ENCODE measurements around the gene PCDHGB1. TPM values are rescaled to one million over a fixed set of nuclear protein-coding genes. Genes with fewer than 3 reads are reported as not detected.

PCDHGB1 gene
- total RNA-seq, 1 experiment from 2014 or later = 5.6 TPM

DNA sequence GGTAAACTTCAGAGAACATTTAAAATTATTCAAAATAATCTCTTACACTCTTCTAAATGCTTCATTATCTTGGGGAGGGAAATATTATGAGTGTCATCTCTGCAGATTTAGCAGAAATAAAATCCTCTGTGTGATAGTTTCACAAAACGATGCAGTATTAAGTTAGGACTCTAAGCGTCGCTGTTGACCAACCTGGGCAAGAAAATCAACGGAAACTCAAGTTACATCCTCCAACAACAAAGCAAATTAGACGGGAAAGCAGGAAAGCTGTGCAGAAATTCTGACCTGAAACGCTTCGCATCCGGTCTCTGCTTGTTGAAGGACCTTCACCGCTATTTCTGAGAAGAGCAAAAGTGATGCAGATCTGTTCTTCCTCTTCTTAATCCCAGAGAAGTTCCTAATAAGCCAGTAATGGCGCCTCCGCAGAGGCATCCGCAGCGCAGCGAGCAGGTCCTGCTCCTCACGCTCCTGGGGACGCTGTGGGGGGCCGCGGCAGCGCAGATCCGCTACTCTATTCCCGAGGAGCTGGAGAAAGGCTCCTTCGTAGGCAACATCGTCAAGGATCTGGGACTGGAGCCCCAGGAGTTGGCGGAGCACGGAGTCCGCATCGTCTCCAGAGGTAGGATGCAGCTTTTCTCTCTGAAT is 23.9 kb downstream of the PCDHGB1 start, which contains the start of gene PCDHGA6:
TSS of gene PCDHGA6 (plus strand) at position 219 of the 645 bp plus-strand sequence. CDS start at position 412, 193 bp downstream.
- ATAC-seq = no peak
- Mint-ChIP-seq H3K9me3 (peaks cover 59% of the 10 kb centered on the region), H3K4me3 (peak within 1 kb of the TSS; percentile 31), H3K27ac (no peak within 1 kb of the TSS), H3K27me3 (ENCODE audit: low read depth) (peaks cover 9% of the 10 kb centered on the region), H3K4me1 (peaks cover 5% of the 10 kb centered on the region), H3K36me3 (peaks cover 60% of the 10 kb centered on the region)
- ChIA-PET POLR2A (no interaction called here), CTCF (interaction anchor here (0.6 to 2.6 kb wide), 19 partner anchors 10 to 194 kb away, joined by 3 to 19 read pairs (median 4); partner anchors contain the start of genes PCDHB14, PCDHB15, PCDHGA10 and PCDHGA2)
- no peak for DNase-seq (ENCODE audit: low spot score)
- TF ChIP-seq ELF4 (CRISPR knock-in tag; IDR thresholded peaks at IDR 0.05; ENCODE audit: low read depth) (no peak), RELA (CRISPR knock-in tag; IDR thresholded peaks at IDR 0.05; ENCODE audit: borderline replicate concordance) (no peak), SMAD3 (CRISPR knock-in tag; IDR thresholded peaks at IDR 0.05; ENCODE audit: borderline replicate concordance) (no peak)

DNA sequence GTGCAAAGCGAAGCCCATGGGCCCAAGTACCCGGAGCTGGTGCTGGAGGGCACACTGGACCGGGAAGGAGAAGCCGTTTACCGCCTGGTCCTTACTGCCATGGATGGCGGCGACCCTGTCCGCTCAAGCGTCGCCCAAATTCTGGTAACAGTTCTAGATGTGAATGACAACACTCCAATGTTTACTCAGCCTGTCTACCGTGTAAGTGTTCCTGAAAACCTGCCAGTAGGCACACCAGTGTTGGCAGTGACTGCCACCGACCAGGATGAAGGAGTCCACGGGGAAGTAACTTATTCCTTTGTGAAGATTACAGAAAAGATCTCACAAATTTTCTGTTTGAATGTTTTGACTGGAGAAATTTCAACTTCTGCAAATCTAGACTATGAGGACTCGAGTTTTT is 24.7 kb downstream of the PCDHGB1 start:
- H3K9me3 Mint-ChIP-seq = peaks cover 59% of the 10 kb centered on the region
- H3K36me3 Mint-ChIP-seq = peaks cover 60% of the 10 kb centered on the region
- H3K27ac Mint-ChIP-seq = no peak overlapping the region
- DNase-seq (ENCODE audit: low spot score) = no peak
- ATAC-seq = no peak
- no peak overlapping the region for H3K4me3 Mint-ChIP-seq
- H3K4me1 Mint-ChIP-seq = peaks cover 5% of the 10 kb centered on the region
- peaks cover 9% of the 10 kb centered on the region for H3K27me3 Mint-ChIP-seq (ENCODE audit: low read depth)
- ChIA-PET POLR2A (no interaction called here), CTCF (interaction anchor here (0.8 to 2.6 kb wide), 15 partner anchors 10 to 193 kb away, joined by 3 to 19 read pairs (median 5); partner anchors contain the start of genes PCDHB14, PCDHGA10, PCDHGA2 and PCDHGA3)
- TF ChIP-seq ZBTB21 (CRISPR knock-in tag; IDR thresholded peaks at IDR 0.05; ENCODE audit: borderline replicate concordance) (no peak), SMAD4 (CRISPR knock-in tag; IDR thresholded peaks at IDR 0.05) (no peak), NFATC4 (CRISPR knock-in tag; IDR thresholded peaks at IDR 0.05) (no peak), ZNF416 (CRISPR knock-in tag; IDR thresholded peaks at IDR 0.05) (no peak), SP1 (CRISPR knock-in tag; conservative IDR thresholded peaks at IDR 0.05) (no peak), PRRX2 (CRISPR knock-in tag; IDR thresholded peaks at IDR 0.05) (no peak), ZNF396 (CRISPR knock-in tag; IDR thresholded peaks at IDR 0.05; ENCODE audit: borderline replicate concordance) (no peak), SOX15 (CRISPR knock-in tag; IDR thresholded peaks at IDR 0.05) (no peak), HMGA2 (CRISPR knock-in tag; IDR thresholded peaks at IDR 0.05) (no peak), ZNF232 (CRISPR knock-in tag; IDR thresholded peaks at IDR 0.05) (no peak), JAZF1 (CRISPR knock-in tag; IDR thresholded peaks at IDR 0.05) (no peak)
- TF ChIP-seq, protein P1, sequence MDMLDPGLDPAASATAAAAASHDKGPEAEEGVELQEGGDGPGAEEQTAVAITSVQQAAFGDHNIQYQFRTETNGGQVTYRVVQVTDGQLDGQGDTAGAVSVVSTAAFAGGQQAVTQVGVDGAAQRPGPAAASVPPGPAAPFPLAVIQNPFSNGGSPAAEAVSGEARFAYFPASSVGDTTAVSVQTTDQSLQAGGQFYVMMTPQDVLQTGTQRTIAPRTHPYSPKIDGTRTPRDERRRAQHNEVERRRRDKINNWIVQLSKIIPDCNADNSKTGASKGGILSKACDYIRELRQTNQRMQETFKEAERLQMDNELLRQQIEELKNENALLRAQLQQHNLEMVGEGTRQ (CRISPR knock-in tag; IDR thresholded peaks at IDR 0.05) = no peak
- TF ChIP-seq, protein P2, sequence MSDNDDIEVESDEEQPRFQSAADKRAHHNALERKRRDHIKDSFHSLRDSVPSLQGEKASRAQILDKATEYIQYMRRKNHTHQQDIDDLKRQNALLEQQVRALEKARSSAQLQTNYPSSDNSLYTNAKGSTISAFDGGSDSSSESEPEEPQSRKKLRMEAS (CRISPR knock-in tag; IDR thresholded peaks at IDR 0.05) = no peak
- TF ChIP-seq, protein P3, sequence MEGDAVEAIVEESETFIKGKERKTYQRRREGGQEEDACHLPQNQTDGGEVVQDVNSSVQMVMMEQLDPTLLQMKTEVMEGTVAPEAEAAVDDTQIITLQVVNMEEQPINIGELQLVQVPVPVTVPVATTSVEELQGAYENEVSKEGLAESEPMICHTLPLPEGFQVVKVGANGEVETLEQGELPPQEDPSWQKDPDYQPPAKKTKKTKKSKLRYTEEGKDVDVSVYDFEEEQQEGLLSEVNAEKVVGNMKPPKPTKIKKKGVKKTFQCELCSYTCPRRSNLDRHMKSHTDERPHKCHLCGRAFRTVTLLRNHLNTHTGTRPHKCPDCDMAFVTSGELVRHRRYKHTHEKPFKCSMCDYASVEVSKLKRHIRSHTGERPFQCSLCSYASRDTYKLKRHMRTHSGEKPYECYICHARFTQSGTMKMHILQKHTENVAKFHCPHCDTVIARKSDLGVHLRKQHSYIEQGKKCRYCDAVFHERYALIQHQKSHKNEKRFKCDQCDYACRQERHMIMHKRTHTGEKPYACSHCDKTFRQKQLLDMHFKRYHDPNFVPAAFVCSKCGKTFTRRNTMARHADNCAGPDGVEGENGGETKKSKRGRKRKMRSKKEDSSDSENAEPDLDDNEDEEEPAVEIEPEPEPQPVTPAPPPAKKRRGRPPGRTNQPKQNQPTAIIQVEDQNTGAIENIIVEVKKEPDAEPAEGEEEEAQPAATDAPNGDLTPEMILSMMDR (IDR thresholded peaks at IDR 0.05) = no peak
- TF ChIP-seq, protein P4, sequence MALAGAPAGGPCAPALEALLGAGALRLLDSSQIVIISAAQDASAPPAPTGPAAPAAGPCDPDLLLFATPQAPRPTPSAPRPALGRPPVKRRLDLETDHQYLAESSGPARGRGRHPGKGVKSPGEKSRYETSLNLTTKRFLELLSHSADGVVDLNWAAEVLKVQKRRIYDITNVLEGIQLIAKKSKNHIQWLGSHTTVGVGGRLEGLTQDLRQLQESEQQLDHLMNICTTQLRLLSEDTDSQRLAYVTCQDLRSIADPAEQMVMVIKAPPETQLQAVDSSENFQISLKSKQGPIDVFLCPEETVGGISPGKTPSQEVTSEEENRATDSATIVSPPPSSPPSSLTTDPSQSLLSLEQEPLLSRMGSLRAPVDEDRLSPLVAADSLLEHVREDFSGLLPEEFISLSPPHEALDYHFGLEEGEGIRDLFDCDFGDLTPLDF (CRISPR knock-in tag; IDR thresholded peaks at IDR 0.05) = no peak
- TF ChIP-seq, protein P5, sequence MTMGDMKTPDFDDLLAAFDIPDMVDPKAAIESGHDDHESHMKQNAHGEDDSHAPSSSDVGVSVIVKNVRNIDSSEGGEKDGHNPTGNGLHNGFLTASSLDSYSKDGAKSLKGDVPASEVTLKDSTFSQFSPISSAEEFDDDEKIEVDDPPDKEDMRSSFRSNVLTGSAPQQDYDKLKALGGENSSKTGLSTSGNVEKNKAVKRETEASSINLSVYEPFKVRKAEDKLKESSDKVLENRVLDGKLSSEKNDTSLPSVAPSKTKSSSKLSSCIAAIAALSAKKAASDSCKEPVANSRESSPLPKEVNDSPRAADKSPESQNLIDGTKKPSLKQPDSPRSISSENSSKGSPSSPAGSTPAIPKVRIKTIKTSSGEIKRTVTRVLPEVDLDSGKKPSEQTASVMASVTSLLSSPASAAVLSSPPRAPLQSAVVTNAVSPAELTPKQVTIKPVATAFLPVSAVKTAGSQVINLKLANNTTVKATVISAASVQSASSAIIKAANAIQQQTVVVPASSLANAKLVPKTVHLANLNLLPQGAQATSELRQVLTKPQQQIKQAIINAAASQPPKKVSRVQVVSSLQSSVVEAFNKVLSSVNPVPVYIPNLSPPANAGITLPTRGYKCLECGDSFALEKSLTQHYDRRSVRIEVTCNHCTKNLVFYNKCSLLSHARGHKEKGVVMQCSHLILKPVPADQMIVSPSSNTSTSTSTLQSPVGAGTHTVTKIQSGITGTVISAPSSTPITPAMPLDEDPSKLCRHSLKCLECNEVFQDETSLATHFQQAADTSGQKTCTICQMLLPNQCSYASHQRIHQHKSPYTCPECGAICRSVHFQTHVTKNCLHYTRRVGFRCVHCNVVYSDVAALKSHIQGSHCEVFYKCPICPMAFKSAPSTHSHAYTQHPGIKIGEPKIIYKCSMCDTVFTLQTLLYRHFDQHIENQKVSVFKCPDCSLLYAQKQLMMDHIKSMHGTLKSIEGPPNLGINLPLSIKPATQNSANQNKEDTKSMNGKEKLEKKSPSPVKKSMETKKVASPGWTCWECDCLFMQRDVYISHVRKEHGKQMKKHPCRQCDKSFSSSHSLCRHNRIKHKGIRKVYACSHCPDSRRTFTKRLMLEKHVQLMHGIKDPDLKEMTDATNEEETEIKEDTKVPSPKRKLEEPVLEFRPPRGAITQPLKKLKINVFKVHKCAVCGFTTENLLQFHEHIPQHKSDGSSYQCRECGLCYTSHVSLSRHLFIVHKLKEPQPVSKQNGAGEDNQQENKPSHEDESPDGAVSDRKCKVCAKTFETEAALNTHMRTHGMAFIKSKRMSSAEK (CRISPR knock-in tag; IDR thresholded peaks at IDR 0.05; ENCODE audit: borderline replicate concordance) = no peak
- TF ChIP-seq, protein P6, sequence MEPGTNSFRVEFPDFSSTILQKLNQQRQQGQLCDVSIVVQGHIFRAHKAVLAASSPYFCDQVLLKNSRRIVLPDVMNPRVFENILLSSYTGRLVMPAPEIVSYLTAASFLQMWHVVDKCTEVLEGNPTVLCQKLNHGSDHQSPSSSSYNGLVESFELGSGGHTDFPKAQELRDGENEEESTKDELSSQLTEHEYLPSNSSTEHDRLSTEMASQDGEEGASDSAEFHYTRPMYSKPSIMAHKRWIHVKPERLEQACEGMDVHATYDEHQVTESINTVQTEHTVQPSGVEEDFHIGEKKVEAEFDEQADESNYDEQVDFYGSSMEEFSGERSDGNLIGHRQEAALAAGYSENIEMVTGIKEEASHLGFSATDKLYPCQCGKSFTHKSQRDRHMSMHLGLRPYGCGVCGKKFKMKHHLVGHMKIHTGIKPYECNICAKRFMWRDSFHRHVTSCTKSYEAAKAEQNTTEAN (CRISPR knock-in tag; IDR thresholded peaks at IDR 0.05) = no peak
- TF ChIP-seq, protein P7, sequence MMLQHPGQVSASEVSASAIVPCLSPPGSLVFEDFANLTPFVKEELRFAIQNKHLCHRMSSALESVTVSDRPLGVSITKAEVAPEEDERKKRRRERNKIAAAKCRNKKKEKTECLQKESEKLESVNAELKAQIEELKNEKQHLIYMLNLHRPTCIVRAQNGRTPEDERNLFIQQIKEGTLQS (CRISPR knock-in tag; conservative IDR thresholded peaks at IDR 0.05) = no peak
- TF ChIP-seq, protein P8, sequence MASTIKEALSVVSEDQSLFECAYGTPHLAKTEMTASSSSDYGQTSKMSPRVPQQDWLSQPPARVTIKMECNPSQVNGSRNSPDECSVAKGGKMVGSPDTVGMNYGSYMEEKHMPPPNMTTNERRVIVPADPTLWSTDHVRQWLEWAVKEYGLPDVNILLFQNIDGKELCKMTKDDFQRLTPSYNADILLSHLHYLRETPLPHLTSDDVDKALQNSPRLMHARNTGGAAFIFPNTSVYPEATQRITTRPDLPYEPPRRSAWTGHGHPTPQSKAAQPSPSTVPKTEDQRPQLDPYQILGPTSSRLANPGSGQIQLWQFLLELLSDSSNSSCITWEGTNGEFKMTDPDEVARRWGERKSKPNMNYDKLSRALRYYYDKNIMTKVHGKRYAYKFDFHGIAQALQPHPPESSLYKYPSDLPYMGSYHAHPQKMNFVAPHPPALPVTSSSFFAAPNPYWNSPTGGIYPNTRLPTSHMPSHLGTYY (CRISPR knock-in tag; IDR thresholded peaks at IDR 0.05) = no peak
- TF ChIP-seq, protein P9, sequence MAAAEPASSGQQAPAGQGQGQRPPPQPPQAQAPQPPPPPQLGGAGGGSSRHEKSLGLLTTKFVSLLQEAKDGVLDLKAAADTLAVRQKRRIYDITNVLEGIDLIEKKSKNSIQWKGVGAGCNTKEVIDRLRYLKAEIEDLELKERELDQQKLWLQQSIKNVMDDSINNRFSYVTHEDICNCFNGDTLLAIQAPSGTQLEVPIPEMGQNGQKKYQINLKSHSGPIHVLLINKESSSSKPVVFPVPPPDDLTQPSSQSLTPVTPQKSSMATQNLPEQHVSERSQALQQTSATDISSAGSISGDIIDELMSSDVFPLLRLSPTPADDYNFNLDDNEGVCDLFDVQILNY (CRISPR knock-in tag; IDR thresholded peaks at IDR 0.05) = no peak

Measured in WTC11 (cell line).